Smooth muscle cell (in vitro differentiated cells): Measurements from ENCODE around the gene ENDOV. TPM values are rescaled to one million over a fixed set of nuclear protein-coding genes. Genes with fewer than 3 reads are reported as not detected.

Source experiments
- DNase-seq: peaks from one replicate; lab custom pipeline; 2025; ENCODE audit not compliant: unreplicated experiment; lab: John Stamatoyannopoulos, UW
- H2AFZ ChIP-seq: fragments of 200-600 bp; sonication (generic); 2 replicates; pipeline ENCODE4 v1.6.0; 2016; ENCODE audit warnings: antibody characterized with exemption, low read depth, mild to moderate bottlenecking
- H3F3A ChIP-seq: fragments of 200-600 bp; sonication (generic); 2 replicates; pipeline ENCODE4 v1.6.0; 2017; ENCODE audit warnings: antibody characterized with exemption, low read depth
- H3K27ac ChIP-seq: fragments of 200-600 bp; sonication (generic); 2 replicates; pipeline ENCODE4 v1.5.1; 2016; ENCODE audit warnings: low read depth, mild to moderate bottlenecking
- H3K27me3 ChIP-seq: fragments of 200-600 bp; sonication (generic); 2 replicates; pipeline ENCODE4 v1.6.1; 2016; ENCODE audit warnings: low read depth, mild to moderate bottlenecking
- H3K36me3 ChIP-seq: fragments of 200-600 bp; sonication (generic); 2 replicates; pipeline ENCODE4 v1.5.1; 2016; ENCODE audit warnings: low read depth
- H3K4me1 ChIP-seq: fragments of 200-600 bp; sonication (generic); 2 replicates; pipeline ENCODE4 v1.5.1; 2016; ENCODE audit warnings: low read depth
- H3K4me2 ChIP-seq: fragments of 200-600 bp; sonication (generic); 2 replicates; pipeline ENCODE4 v1.6.0; 2016; ENCODE audit warnings: mild to moderate bottlenecking
- H3K4me3 ChIP-seq: fragments of 200-600 bp; sonication (generic); 2 replicates; pipeline ENCODE4 v1.5.1; 2016; ENCODE audit warnings: mild to moderate bottlenecking
- H3K79me2 ChIP-seq: fragments of 200-600 bp; sonication (generic); 2 replicates; pipeline ENCODE4 v1.6.0; 2016; ENCODE audit warnings: low read depth, mild to moderate bottlenecking
- H3K9ac ChIP-seq: fragments of 200-600 bp; sonication (generic); 2 replicates; pipeline ENCODE4 v1.6.0; 2016; ENCODE audit warnings: low read depth
- H3K9me3 ChIP-seq: fragments of 200-600 bp; sonication (generic); replicated peaks from 2 replicates; pipeline ENCODE4 v1.5.1; 2016; ENCODE audit warnings: low read depth
- H4K20me1 ChIP-seq: fragments of 200-600 bp; sonication (generic); 2 replicates; pipeline ENCODE4 v1.6.0; 2016; ENCODE audit warnings: low read depth
- WGBS: methylation state at CpG from one replicate; pipeline ENCODE4 v1.1.7; 2016; ENCODE audit warnings: low lambda C conversion rate; 5-methylcytosine and 5-hydroxymethylcytosine counted together
- polyA plus RNA-seq: library from polyadenylated mRNA; unstranded; fragments of >200 nt; fragmentation: Nextera tagmentation; extraction: Ambion mirVana; gene quantifications from 2 replicates; pipeline ENCODE4 v1.2.1, GENCODE V29; 2016
- total RNA-seq: library from RNA; depleted of rRNA; stranded (reverse); fragments of >200 nt; gene quantifications from 2 replicates; pipeline ENCODE4 v1.2.3, GENCODE V29; 2014
- TF ChIP-seq, protein P1 (sequence below): fragments of 200-600 bp; sonication (generic); IDR thresholded peaks from 2 replicates; pipeline ENCODE4 v1.5.1; 2017; ENCODE audit warnings: borderline replicate concordance, mild to moderate bottlenecking, antibody characterized with exemption; ENCODE audit not compliant: insufficient read depth, poor library complexity, severe bottlenecking

The ENDOV gene
- total and polyA plus RNA-seq, 2 experiments from 2014 or later: 31.6 to 59.7 TPM

DNA sequence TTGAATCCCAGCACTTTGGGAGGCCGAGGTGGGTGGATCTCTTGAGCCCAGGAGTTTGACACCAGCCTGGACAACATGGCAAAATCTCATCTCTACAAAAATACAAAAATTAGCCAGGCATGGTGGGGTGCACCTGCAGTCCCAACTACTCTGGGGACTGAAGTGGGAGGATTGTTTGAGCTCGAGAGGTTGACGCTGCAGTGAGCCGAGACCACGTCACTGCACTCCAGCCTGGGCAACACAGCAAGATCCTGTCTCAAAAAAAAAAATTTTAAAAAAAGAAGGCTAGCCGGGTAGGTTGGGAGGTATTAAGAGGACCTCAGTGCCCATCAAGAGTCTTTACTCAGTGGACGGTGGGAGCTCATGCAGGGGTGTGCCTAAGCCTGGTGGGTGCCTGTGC is 65.3 kb downstream of the ENDOV start:
- Histone ChIP-seq H3K27ac (no peak overlapping the region), H3K27me3 (peaks cover 88% of the 10 kb centered on the region), H3K79me2 (no peaks in the 10 kb centered on the region), H3K4me2 (no peak overlapping the region), H4K20me1 (peaks cover 9% of the 10 kb centered on the region), H3K9me3 (no peaks in the 10 kb centered on the region), H3K36me3 (no peaks in the 10 kb centered on the region), H3F3A (no peaks in the 10 kb centered on the region), H2AFZ (no peak overlapping the region), H3K4me3 (no peak overlapping the region), H3K4me1 (peaks cover 17% of the 10 kb centered on the region), H3K9ac (no peak overlapping the region)
- TF ChIP-seq, protein P1, sequence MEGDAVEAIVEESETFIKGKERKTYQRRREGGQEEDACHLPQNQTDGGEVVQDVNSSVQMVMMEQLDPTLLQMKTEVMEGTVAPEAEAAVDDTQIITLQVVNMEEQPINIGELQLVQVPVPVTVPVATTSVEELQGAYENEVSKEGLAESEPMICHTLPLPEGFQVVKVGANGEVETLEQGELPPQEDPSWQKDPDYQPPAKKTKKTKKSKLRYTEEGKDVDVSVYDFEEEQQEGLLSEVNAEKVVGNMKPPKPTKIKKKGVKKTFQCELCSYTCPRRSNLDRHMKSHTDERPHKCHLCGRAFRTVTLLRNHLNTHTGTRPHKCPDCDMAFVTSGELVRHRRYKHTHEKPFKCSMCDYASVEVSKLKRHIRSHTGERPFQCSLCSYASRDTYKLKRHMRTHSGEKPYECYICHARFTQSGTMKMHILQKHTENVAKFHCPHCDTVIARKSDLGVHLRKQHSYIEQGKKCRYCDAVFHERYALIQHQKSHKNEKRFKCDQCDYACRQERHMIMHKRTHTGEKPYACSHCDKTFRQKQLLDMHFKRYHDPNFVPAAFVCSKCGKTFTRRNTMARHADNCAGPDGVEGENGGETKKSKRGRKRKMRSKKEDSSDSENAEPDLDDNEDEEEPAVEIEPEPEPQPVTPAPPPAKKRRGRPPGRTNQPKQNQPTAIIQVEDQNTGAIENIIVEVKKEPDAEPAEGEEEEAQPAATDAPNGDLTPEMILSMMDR: no peak
- WGBS: 91% methylated on average over 7 of the region's 7 CpGs
- no peak for DNase-seq

DNA sequence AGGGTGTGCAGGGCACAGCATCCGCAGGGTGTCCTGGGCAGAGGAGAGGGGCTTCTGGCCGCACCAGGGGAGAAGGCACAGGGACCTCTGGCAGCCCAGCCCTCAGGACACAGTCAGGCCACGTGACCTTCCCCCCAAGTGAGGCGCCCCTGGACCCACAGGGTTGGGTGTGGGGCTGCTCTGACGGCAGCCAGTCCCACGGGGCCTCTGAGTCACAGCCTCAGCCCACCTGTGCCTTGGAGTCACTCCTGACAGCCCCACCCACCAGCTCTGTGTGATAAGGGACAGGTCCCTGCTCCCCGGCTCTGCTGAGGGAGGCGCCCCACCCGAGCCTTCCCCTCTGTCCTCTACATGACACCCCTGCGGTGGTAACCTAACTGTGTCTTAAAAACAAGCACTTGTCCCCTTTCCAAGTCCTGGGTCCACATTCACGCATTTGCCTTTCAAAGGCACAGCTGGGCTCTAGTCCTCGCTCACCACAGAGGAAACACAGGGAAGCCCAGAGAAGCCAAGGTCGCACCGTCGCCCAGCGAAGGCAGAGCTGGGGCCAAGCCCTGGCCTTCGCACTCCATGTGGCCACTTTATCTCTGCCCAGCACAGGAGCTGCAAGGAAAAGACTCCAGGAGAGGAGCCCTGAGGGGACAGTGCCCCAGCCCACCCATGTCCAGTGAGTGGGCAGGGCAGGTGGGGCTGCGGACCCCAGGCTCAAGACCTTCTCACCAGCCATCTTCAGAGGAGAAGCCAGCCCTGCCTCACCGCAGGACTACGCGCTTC is 66.5 kb downstream of the ENDOV start:
- Histone ChIP-seq H3K4me3 (no peak overlapping the region), H3K36me3 (no peaks in the 10 kb centered on the region), H3K79me2 (no peaks in the 10 kb centered on the region), H3K27me3 (peaks cover 86% of the 10 kb centered on the region), H3K4me2 (no peak overlapping the region), H3K4me1 (peaks cover 14% of the 10 kb centered on the region), H3K9me3 (no peaks in the 10 kb centered on the region), H3F3A (no peaks in the 10 kb centered on the region), H4K20me1 (peaks cover 6% of the 10 kb centered on the region), H2AFZ (no peak overlapping the region), H3K27ac (no peak overlapping the region), H3K9ac (no peak overlapping the region)
- WGBS: 62% methylated on average over 21 of the region's 21 CpGs
- no peak for DNase-seq
- TF ChIP-seq, protein P1: no peak

DNA sequence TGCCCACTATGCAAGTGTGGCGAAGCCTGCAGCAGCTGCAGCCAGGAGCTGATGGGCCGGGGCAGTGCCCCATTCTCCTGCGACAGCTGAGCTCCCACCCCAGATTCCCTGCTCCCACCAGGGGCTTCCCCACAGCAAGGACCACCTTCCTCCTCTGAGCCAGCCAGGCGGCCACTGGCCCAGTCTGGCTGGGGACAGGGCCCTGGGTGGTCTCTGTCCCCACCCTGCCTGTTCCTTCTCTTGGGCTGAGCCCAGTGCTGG is 67.0 kb downstream of the ENDOV start:
- H3K27me3 ChIP-seq: peaks cover 86% of the 10 kb centered on the region
- H3K4me2 ChIP-seq: no peak overlapping the region
- no peak overlapping the region for H3K9ac ChIP-seq
- DNase-seq: no peak
- no peaks in the 10 kb centered on the region for H3K36me3 ChIP-seq
- TF ChIP-seq, protein P1: no peak
- no peaks in the 10 kb centered on the region for H3K9me3 ChIP-seq
- WGBS: 95% methylated on average over 4 of the region's 4 CpGs
- peaks cover 2% of the 10 kb centered on the region for H4K20me1 ChIP-seq
- no peak overlapping the region for H2AFZ ChIP-seq
- H3F3A ChIP-seq: no peaks in the 10 kb centered on the region
- no peak overlapping the region for H3K27ac ChIP-seq
- H3K4me1 ChIP-seq: peaks cover 14% of the 10 kb centered on the region
- H3K79me2 ChIP-seq: no peaks in the 10 kb centered on the region
- H3K4me3 ChIP-seq: no peak overlapping the region
